Stimulated activated CD4-positive, alpha-beta T cell treated with anti-CD3 and anti-CD28 coated beads, Interleukin-4, amount 100 ng/mL, for 48 hours (primary cell): ENCODE measurements around the gene RALGPS2.
"Not testable (repeated sequence)": the region's sequence is repeated elsewhere in the genome, so short reads cannot be mapped to it uniquely, and the experiment has no call there.

Experiments used
- DNase-seq, 2 donors: peaks; one replicate each; pipeline ENCODE4 v3.0.0-alpha.2; 2020; ENCODE audit warnings: low read depth in 2 of 2

RALGPS2 gene

GRCh38 chr1:178725466-178726086, 532 bp downstream of the RALGPS2 start:
- DNase-seq, result peak in 1 of 2 donors; percentile 3

DNA sequence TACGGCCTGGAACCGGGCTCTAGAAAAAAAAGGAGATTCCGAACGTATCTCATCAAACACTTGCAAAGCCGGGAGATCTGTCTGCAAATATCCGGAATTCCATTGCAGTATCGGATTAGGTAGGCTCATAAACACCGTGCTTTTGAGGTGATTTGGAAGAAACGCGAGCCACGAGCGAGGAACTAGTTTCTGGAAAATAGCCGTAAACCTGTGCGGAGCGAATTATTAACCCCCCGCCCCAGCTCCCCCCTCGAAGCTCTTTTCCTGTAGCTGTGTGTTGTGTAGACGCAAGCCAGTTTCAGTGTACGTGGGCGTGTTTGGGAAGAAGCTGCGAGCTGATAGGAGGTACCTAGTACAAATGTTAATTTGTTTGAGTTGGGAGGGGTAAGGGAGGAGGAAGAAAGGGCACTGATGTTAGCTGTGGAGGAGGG, 1.1 kb downstream of the RALGPS2 start:
- DNase-seq, result peak; percentile 3 to 17

DNA sequence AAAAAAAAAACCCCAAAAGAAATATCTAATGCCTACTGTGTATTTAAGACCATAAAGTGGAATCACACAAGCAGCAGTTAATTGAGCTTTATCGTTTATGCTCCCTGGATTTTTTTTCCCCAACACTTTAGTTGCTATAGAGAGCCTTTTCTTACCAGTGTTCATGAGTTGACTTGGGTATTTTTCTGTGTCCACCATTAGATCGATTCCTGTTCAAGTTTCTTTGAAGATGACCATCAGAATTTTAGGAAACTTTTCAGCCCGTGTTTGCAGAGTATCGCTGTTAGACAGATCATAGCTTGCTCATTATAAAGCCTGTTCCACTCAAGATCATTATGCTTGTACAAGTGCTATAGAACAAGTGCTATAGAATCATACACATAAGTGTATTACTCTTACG, 1.5 kb downstream of the RALGPS2 start:
- DNase-seq, result no peak

GRCh38 chr1:178727014-178727895, 2.2 kb downstream of the RALGPS2 start:
- no peak for DNase-seq

DNA sequence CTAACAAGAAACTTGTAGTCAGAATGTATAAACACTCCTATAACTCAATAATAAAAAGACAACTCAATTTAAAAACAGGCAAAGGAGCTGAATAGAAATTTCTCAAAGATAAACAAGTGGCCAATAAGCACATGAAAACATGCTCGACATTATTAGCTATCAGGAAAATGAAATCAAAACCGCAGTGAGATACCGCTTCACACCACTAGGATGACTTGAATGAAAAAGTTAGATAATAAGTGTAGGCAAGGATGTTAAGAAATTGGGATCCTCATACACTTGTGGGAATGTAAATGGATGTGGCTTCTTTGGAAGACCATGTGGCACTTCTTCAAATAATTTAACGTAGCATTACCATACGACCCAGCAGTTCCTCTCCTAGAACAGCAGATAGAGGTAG, 8.9 kb downstream of the RALGPS2 start:
- DNase-seq, result no peak

GRCh38 chr1:178738780-178739179, 13.7 kb downstream of the RALGPS2 start:
- DNase-seq, result no peak

- DNase-seq, result no peak
Observed at GRCh38 chr1:178739285-178740045, 14.4 kb downstream of the RALGPS2 start.

DNA sequence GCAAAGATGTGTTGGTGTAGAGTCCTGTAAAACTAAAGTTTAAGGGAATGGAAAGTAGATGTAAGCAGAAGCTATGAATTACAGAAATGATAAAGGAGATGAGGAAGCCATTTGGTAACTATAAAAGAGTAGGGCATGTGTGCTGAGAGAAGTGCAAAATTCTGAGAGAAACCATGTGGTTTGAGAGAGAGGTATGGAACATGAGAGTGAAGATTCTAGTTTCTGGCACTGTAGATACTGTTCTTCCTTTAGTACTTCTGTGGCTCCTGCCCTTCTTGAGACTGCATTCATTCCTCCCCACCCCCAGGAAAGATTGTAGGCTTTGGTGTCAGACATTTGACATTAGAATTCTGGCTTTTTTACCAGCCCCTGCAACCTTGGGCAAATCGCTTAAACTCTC, 15.4 kb downstream of the RALGPS2 start:
- DNase-seq, result no peak

DNA sequence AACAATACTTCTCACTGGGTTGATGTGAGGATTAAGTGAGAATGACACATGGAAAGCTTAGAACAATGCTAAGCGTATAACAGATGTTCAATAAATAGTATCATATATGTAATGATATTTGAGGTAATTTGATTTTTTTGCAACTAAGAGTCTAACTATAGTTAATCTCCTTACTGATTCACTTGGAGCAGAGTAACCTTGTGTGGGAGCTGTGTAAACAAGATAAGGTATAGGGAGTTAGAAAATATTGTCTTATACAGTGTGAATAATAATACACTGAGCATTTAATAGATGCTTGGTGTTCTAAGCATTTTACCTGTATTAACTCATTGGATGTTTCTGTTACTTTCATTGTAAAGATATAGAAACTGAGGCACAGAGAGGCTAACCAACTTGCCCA, 15.9 kb downstream of the RALGPS2 start:
- no peak for DNase-seq

DNA sequence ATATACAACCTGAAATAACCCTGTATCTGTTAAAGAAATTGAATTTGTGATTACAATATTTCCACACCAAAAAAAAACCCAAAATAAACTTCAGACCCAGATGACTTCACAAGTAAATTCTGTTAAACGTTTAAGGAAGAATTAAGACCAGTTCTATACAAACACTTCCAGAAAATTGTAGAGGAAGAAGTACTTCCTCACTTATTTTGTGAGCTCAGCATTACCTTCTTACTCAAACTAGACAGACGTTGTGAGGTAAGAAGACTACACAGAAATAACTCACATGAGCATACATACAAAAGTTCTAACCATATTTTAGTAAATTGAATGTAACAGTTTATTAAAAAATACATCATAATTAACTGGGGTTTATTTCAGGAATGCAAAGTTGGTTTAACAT, 18.8 kb downstream of the RALGPS2 start:
- DNase-seq, result no peak

DNA sequence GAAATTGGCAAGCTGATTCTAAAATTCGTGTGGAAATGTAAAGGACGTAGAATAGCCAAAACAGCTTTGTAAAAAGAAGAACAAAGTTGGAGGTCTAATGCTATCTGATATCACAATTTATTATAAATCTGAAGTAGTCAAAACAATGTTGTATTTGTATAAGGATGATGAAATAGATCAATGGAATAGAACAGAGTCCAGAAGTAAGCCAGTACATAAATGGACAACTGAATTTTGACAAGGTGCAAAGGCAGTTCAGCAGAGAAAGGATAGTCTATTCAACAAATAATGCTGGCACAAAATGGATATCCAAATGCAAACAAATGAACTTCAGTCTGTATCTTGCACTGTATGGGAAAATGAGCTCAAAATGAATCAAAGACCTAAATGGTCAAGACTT, 20.2 kb downstream of the RALGPS2 start:
- no peak for DNase-seq

DNA sequence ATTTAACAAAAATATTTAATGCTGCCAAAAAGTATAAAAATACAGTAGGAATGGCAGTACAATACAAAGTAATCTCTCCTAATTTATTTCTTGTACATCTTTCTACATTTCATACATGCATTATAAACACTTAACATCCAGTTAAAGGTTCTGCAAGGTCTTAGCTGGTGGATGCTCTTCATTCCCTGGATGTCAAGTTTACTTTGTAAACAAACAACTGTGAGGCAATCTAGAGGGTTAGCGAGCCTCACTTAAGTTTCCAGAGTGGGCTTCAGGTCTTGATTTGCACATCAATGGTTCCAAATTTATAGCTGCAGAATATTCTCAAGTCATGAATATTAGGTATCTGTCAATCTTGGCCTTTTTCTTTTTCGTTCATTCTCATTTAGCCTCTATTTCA, 21.3 kb downstream of the RALGPS2 start:
- DNase-seq, result no peak

GRCh38 chr1:178747361-178747760, 22.3 kb downstream of the RALGPS2 start:
- DNase-seq, result not testable (repeated sequence)

DNA sequence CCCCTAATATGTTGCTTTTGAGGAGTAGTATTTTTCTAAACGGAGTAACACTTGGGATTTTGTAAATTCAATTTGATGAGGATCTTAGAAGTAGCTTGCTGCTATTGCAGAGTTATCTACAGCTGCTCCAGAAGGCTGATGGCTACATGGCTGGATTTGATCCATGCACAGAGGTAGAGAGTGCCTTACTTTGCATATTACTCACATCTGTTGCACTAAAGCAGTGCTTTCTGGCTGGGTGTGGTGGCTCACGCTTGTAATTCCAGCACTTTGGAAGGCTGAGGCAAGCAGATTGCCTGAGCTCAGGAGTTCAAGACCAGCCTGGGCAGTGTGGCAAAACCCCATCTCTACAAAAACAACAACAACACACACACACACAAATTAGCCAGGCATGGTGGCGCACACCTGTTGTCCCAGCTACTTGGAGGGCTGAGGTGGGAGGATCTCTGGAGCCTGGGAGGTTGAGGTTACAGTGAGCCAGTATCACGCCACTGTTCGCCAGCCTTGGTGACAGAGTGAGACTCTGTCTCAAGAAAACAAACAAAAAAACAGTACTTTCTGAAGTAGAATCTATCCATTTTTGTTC, 24.6 kb downstream of the RALGPS2 start:
- no peak for DNase-seq

DNA sequence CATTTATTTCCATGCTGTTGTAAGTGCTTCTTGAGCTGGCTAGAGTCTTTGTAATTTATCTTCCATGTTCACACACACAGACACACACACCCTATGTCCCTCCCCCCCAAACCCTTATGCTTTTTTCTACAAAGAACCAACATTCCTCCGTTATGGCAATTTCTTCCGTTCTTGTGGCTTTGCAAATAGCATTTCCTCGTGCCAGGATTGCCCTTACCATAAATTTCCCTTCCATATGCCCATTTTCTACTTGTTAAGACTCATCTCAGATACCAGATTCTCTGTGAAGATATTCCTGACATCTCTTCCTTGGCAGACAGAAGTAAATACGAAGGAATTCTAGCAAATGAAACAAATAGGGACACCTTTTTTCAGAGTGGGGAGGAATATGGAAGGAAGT, 26.0 kb downstream of the RALGPS2 start:
- DNase-seq, result no peak

DNA sequence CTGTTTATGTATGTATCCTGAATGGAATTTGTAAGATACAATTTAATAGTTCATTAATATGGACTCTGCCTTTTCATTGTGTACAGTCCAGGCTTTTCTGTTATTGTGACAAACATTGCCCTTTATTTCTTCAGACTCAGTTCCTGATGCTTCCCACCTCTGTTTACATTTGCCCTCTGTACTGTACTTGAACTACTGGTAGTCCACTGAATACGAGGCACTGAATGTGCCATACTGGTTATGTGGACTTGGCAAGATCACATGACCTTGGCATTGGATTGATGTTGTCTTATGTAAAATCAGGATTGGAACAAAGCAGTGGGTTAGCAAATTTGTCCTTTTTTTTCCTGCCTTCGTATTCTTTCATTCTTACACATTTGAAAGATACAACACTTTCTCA, 27.8 kb downstream of the RALGPS2 start:
- DNase-seq, result no peak

GRCh38 chr1:178754655-178755256, 29.7 kb downstream of the RALGPS2 start:
- DNase-seq, result not testable (repeated sequence)

- no peak for DNase-seq
Observed at GRCh38 chr1:178768423-178768822, 43.4 kb downstream of the RALGPS2 start.

GRCh38 chr1:178772952-178773351, 47.9 kb downstream of the RALGPS2 start:
- DNase-seq, result no peak

DNA sequence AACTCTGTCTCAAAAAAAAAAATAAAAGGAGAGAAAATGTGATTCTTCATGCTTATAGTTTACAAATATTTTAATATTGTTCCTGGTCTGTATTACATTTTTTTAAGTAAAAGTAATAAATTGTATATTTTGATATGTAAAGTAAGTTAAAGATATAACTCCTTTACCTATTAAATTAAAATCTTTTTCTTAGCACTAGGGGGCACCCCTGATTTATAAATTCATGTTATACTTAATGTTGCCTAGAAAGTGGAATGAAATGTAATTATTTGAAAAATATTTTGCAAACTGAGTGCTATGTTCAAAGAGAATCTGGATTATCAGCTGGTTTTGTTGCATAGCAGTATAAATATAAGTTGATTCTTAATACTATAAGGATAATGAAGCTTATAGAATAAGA, 49.2 kb downstream of the RALGPS2 start:
- DNase-seq, result no peak

- no peak for DNase-seq
Observed at GRCh38 chr1:178776553-178776952, 51.5 kb downstream of the RALGPS2 start.
